Forelimb muscle (tissue), 1 donor: ENCODE measurements around the gene GOLGA6D. TPM values are rescaled to one million over a fixed set of nuclear protein-coding genes. Genes with fewer than 3 reads are reported as not detected.
"Not testable (repeated sequence)": the region's sequence is repeated elsewhere in the genome, so short reads cannot be mapped to it uniquely, and the experiment has no call there.

Experiments used
- DNase-seq: peaks from one replicate; pipeline ENCODE4 v3.0.0-alpha.2; 2013; ENCODE audit warnings: low read depth
- polyA plus RNA-seq: library from polyadenylated mRNA; unstranded; fragments of 120-200 nt; gene quantifications from one replicate; pipeline ENCODE4 v1.2.1, GENCODE V29; 2013; ENCODE audit not compliant: insufficient read length

The GOLGA6D gene
- polyA plus RNA-seq, 1 donor: 0.30 TPM

DNA sequence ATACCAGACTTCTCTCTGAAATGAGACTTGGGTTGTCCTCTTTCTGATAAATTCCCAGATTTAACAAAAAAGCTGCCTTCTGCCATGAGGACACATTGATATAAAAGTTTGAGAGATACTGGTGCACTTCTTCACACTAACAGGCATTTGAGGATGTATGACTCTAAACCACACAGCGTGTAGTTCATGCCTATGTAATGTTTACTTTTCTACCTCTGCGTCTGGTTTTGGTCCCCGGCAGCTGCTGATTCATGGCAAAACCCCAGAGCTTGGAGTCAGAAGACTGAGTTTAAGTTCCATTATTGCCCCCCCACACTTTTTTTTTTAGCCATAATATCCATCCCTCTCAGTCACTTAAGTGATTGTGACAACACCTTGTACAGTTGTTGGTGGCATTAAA is 1.5 kb downstream of the GOLGA6D start:
- not testable (repeated sequence) for DNase-seq

DNA sequence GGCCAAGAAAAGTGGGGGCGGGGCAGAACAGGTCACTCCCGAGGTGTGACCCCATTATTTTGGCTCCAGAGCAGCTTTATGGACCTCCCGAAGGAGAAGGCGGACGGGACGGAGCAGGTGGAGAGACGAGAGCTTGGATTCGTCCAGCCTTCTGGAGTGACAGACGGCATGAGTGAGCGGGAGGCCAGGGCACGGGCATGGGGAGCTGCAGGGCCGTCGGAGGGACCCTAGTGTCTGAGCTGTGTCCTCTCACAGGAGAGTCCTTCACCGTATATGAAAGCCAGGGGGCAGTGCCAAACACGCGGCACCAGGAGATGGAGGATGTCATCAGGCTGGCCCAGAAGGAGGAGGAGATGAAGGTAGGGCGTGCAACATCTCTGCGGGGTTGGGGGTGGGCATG is 11.0 kb downstream of the GOLGA6D start:
- not testable (repeated sequence) for DNase-seq

DNA sequence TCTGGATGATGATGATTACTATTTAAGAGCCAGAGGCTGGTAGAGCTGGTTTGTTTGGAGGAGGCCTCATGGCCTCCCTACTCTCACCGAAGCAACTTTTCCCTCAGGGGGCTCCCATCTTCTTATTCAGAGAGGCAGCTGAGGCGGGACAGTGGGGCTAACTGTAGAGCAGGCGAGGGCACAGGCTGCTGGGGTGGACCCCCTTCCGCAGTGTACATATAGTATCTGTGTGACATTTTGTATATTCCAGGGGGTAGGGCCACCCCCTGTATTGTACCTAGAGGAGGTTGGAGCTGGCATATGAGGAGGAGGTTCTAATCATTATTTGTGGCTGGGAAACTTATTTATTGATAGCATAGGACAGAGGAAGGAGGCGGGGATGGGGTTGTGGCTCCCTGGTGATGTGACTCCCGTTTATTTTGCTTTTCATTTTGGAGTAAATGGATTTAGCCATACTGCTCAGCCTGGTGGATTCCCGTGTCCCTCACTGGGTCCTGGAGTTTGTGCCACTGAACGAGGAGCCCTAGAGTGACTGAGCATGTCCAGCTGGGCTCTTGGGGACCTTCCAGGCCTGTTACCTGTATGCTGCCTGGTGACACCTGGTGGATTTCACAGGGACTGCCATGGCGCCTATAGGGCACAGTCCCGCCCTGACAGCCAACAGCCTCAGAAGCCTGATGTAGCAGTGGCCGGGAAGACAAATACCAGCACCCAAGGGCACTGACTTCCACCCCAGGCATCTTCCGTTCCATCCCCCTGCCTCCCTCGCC is 16.1 kb downstream of the GOLGA6D start:
- not testable (repeated sequence) for DNase-seq

DNA sequence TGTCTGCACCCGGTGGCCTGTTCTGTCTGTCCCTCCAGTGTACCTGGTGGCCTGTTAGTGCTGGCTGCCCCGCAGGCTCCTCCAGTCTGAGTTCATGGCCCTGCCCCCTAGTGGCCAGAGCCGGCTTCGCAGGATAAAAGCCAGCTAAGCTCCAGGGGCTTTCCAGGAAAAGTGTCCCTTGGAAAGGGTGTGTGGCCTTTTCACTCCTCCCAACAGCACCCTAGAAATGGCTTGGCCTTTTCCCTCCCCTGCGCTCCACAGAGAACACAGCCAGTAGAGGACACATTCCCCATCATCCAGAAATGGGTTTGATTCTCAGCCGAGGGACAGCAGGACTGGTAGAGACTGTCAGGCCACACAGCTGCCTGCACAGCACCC is 16.7 kb downstream of the GOLGA6D start:
- DNase-seq: not testable (repeated sequence)

DNA sequence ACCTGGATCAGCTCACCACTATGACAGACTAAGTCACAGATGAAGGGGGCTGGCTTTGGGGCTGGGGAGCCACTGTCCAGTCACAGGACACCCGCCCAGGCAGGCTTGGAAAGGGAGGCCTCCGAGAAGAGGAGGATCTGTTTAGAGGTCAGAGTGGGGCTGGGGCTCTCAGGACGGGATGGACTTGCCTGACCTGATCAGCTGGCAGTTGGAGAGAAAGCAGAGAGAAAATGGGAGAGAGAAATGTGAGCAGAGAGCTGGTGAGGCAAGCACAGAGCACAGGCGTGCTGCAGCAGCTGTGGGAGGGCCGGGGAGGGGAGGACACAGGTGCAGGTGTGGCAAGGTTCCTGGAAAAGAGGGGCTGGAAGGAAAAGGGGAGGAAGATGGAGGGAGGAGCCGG is 17.4 kb downstream of the GOLGA6D start:
- DNase-seq: not testable (repeated sequence)

DNA sequence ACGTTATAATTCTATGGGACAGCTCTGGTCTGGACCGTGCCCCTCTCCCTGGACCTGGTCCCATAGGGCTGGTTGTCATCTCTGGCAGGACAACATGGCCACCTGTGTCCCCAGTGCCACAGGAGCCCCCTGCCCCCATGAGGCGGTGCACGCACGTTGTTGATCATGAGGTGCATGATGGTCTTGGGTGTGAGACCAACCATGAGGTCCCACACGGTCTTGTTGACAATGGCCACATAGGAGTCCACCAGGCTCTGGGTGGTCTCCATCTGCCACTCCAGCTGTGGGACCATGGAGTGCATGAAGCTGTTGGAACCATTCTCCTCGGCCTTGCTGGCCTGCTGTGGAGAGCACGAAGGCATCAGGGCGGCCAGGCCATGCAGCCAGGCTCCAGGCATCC is 19.7 kb downstream of the GOLGA6D start:
- DNase-seq: no peak

DNA sequence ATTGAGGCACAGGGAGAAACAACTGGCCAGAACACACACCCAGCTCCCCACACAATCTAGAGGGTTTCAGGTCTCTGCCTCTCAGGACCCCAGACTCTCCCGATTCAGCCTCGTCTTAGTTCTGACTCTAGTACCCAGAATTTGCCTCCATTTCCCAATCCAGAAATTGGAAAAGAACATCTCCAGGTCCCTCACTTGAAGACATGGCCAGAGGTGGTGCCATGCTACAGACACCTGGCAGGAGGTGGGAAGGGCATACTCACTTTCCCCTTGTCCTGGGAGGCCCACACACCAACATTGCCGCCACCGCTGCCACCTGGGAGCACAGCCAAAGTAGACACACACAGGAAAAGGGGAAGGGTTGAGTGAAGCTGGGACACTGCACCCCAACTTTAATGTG is 20.1 kb downstream of the GOLGA6D start:
- not testable (repeated sequence) for DNase-seq

DNA sequence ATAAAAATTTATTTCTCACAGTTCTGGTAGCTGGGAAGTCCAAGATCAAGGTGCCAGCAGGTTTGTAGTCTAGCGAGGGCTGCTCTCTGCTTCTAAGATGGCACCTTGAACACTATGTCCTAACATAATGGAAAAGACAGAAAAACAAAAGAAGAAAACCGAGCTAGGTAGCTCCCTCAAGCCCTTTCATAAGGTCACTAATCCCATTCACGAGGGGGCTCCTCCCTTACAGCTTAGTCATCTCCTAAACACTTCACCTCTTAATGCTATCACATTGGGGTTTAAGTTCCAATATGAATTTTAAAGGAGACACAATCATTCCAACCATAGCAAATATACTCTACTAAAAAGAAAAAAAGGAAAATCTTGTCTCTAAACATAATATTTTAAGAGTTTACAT is 23.6 kb downstream of the GOLGA6D start:
- no peak for DNase-seq

DNA sequence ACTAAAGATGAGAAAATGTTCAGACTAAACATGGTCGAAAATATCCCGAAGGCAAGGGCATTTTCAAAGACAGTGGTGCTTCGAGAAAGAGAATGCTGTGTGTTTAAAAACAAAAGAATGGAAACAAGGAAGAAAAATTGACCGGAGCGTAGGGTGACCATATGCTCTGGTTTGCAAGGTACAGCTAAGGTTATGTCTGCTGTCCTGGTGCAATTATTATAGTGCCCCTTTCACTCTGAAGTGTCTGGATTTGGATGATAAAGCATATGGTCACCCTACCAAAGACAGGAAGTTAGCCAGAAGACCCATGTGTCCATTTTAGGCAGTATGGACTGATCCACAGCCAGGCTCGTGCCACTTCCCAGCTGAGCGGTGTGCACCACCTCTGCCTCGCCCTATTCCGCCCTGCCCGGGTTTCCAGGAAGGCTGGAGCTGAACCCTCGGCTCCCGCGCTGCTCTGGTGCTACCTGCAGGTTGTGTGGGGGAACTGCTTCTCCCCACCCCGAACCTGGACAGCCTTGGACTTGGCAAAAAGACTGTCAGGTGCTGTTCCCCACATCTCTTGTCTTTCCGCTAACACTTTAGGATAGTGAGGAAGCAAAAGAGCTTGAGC is 25.2 kb downstream of the GOLGA6D start:
- no peak for DNase-seq

DNA sequence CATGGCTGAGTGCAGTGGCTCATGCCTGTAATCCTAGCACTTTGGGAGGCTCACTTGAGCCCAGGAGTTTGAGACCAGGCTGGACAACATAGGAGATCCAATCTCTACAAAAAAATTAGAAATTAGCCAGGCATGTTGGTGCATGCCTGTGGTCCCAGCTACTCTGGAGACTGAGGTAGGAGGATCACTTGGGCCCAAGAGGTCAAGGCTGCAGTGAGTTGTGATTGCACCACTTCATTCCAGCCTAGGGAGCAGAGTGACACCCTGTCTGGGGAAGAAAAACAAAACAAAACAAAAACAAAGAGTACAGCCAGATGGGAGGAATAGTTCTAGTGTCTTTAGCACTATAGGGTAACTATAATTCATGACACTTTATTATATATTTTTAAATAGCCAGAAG is 27.1 kb downstream of the GOLGA6D start:
- no peak for DNase-seq

DNA sequence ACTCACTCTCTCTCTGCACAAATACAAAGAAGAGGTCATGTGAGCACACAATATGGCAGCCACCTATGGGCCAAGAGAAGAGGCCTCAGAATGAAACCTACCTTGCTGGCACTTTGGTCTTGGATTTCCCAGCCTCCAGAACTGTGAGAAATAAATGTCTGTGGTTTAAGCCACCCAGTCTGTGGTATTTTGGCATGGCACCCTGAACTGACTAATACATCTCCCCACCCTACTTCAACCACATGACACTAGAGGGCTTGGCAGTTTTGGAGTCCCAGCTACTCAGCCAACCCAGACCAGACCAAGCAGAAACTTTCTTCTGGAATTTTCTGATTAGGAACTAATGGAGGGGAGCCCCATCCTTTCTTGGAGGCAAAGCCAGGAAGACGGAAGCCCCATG is 29.9 kb downstream of the GOLGA6D start:
- DNase-seq: not testable (repeated sequence)

DNA sequence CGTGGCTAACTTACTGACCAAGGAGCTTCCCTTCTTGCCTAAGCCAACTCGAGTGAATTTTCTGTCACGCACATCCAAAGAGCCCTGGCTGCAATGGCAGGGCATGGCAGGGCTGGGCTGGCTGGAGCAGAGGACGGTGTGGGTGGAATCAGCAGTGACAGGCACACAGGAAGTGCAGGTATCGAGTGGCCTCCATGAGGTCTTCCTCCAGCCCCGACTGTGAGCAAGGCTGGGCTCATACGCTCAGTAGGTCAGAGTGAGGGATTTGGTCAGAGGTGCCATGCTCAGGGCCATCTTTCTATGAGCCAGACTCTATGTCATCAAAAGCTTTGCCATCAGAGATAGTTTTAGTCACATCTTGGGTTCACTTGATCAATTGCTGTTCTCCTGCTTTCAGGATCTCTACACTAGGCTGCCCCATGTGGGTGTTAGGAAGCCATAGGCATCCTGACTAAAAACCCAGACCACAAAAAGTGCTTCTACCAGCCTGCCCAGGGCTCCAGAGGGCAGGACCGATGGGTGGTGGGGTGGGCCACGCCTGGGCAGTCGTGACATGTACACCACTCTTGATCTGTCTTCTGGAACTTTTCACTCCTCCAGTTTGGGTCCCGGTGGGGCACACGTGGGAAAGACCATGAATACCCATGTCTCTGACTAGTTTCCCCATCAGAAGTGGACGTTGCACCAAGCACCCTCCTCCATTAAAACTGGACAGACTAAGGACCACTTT is 30.6 kb downstream of the GOLGA6D start:
- no peak for DNase-seq

DNA sequence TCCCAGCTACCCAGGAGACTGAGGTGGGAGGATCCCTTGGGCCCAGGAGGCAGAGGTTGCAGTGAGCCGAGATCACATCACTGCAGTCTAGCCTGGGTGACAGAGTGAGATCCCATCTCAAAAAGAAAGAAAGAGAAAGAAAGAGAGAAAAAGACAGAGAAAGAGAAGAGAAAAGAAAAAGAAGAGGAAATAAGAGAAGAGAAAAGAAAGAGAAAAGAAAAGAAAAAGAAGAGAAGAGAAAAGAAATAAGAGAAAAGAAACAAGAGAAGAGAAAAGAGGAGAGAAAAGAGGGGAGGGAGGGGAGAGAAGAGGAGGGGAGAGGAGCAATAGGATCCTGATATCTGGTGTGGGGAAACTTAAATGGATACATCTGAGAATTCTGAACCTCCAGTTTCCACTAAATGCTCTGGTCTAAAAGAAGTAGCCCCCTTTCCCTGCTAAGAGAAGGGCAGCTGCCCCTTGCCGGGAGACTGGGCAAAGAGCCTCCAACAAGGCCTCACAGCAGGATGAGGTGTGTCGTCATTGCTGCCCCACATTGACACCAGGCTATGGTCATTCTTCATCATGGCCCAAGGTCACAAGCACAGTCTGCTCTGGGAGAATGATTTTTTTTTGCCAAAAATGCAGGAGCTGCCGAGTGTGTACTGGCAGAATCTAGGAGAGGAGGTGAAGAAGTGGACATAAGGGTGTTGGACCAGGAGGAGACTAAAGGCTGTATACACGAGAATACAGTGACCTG is 32.1 kb downstream of the GOLGA6D start:
- DNase-seq: no peak

DNA sequence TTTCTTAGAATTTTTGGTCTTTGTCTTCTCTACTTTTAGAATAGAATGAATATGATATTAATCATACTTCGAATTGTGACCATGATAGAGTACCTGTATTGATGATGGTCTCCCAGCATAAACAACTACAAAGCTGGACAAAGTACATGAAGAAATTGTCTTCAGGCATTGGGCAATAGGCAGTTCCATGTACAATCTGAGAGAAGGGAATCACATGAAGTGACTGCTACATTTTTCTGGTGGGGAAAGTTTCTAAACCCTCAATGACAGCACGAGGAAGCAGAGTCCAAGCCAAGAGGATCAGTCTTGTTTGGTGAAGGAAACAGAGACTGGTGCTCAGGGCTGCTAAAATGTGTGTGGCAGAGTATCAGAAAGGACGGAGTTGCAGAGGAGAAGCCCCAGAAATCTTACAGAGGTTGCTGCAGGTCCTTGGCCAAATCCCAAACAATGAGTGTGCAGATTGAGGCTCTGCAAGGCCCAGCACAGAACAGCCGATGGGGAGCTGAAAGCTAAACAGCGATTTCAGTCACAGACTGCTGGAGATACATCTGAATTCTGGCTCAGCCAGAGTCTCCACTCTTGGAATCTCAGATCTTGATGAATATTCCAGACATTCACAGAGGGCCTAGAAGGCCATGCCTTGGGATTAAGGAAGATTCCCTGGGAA is 36.7 kb downstream of the GOLGA6D start:
- not testable (repeated sequence) for DNase-seq

DNA sequence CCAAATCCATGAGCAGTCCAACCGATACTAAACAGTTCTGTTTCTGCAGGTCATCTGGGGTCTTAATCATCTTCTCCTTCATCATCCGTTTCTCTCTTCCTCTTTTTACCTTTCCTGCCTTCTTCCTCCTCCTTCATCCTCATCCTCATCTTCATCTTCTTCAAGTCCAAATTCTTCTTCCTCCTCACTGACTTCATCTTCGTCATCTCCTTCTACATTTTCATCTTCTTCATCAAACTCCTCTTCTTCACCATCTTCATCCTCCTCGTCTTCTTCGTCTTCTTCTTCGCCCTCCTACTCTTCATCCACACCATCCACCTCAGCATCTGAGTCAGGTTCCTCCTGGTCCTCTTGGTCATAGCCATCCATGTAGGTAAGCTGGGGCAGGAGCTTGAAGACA is 39.1 kb downstream of the GOLGA6D start:
- DNase-seq: no peak

DNA sequence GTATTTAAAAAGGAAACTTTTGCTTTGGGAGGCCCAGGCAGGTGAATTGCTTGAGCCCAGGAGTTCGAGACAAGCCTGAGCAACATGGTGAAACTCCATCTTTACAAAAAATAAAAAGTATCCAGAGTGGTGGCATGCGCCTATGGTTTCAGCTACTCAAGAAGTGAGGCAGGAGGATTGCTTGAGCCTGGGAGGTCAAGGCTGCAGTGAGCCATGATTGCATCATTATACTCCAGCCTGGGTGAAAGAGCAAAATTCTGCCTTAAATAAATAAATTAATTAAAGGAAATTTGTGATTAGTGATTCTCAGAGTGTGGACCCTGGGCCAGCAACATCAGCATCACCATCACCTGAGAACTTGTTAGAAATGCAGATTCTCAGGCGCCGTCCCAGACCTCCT is 43.3 kb downstream of the GOLGA6D start:
- no peak for DNase-seq

DNA sequence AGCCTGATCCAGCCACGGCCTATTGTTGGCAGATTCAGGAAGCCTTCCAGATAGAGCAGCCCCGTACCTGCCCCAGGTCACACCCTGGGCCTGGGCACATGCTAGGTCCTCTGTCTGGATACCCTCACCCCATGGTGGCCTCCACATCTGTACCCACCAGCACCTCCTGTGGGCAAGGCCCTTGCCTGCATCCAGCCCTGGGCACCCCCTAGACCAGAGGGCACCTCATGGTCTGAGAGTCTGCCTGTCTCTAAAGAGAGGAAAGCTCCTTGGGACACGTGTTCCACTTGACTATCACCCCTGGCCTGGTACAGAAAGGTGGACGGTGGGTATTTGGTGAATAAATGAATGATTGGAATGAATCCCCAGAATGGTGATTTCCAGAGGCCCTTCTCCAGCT is 44.4 kb downstream of the GOLGA6D start:
- DNase-seq: no peak

DNA sequence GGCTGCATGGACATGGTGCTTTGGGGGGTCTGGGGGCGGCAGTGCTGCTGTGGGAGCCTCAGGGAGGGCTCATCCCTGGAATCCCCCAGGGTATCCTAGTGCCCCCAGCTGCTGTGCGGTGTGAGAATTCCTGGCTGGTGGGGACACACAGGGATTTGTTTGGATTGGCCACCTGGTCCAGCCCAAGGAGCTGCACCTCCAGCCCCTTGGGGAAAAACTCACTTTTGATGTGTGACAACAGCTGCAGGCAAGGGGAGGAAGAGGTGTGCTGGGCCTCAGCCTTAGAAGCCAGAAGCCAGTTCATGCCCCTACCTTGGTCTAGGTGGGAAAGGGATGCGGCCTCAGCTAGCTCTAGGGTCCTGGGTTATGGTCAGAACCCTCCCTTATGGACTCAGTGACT is 44.9 kb downstream of the GOLGA6D start:
- no peak for DNase-seq

DNA sequence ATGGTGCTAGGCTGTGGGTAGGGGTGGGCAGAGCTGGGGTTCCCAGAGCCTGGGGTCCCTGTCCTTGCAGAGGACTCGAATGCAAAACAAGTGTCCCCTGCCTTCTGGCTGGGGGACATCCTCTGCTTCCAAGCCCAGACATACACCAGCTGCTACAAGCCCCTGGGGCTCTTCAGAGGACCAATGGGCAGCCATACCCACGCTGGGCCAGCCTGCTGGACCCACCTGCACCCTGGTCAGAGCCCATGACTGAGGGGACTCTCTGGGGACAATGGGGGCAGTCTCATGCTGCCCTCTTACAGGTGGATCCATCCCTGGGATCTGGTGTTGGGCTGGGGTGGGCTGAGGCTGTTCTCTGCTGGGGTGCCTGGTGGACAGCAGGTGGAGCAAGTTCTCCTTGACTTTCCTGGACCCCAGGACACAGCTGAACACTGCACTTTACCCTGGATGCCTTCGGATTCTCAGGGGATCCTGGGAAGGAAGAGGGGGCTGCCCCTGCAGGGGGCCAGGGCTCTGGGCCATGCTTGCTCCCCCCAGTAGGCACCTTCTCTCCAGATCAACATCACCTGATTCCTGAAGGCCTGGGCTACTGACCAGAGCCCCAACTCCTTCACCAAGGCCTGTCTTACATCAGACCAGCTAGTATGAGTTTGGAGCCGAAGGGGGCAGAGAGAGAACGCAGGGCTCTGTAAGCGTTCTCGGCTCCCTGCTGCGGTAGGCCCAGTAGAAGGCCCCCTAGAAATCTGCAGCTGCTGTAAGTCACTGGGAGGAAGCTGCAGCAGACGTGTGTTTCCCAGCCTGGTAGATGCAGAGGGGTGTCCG is 46.1 kb downstream of the GOLGA6D start:
- no peak for DNase-seq

DNA sequence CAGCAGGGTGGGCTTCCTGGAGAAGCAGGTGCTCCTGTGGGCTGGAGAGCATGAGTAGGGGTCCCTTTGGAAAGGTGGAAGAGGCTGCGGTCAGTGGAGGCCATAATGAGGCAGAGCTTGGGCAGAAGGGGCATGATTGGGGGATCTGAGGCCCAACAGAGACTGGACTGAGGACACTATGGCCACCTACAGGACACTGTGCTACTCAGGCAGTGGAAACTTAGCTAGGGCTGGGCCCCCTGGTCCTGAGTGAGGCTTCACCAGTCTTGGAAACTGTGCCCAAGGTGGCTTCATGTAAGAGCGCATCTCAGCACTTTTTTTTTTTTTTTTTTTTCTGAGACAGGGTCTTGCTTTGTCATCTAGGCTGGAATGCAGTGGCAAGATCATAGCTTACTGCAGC is 46.9 kb downstream of the GOLGA6D start:
- DNase-seq: no peak

DNA sequence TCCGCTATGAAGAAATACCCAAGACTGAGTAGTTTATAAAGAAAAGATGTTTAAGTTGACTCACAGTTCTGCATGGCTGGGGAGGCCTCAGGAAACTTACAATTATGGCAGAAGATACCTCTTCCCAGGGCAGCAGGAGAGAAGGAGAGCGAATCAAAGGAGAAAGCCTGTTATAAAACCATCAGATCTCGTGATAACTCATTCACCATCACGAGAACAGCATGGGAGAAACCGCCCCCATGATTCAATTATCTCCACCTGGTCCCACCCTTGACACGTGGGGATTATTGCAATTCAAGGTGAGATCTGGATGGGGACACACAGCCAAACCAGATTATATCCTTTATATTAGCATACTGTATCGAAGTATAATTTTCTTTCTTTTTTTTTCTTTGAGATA is 49.5 kb downstream of the GOLGA6D start:
- DNase-seq: not testable (repeated sequence)
